HG03108 (cell line): ENCODE measurements around the gene EXOC4.

ENCODE experiments used
- ATAC-seq: cut with Tn5 transposase; IDR thresholded peaks from one replicate; pipeline ENCODE4 v1.9.1; 2021; ENCODE audit warnings: moderate library complexity; ENCODE audit not compliant: unreplicated experiment

EXOC4 gene

DNA sequence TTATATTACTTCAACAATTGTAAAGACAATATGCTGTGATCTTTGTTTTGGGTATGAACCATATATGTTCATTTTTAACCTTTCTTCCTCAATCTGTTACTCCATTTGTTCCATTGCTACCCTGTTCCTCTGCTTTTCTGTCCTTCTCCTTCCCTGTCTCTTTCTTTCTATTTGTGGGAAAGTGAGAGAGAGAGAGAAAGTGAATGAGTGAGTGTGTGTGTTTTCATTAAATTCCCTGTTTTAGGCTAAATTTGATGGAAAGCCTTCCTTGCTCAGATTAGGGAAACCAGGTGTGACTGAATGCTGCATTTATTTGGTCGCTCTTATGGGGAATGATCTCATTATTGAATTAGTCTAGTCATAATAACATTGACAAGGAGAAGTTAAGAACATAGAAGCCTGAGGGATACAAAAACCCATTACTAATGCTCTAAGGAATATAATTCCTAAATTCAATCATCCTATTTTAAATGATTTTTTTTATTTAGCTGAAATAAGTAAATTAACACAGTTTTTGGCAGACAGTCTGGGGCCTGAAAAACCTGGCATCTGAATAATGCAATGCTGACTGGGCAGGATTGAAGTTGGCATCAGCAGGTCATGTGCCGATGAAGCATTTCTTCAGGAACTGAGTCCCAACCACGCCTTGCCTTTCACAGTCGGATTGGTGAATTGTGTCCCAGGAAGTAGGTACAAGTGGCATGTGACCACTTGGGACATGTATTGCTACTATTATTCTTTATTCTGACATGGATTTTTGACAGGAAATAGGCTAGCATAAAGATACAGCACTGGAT, 756.6 kb downstream of the EXOC4 start:
- no peak for ATAC-seq

DNA sequence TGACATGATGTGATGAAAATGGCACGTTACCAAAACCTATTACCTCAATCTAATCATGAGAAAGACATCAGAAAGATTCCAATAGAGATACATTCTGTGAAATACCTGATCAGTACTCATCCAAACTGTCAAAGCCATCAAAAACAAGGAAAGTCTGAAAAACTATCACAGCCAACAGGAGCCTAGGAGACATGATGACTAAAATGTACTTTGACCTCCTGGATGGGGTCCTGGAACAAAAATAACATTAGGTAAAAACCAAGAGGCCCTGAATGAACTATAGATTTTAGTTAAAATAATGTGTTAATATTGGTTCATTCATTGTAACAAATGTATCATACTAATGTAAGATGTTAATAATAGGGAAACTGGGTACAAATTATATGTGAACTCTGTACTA, 760.4 kb downstream of the EXOC4 start:
- ATAC-seq: no peak

GRCh38 chr7:134014935-134015334, 762.1 kb downstream of the EXOC4 start:
- ATAC-seq: no peak

GRCh38 chr7:134016223-134016941, 763.5 kb downstream of the EXOC4 start:
- no peak for ATAC-seq

GRCh38 chr7:134016942-134017303, 764.0 kb downstream of the EXOC4 start:
- ATAC-seq: no peak

DNA sequence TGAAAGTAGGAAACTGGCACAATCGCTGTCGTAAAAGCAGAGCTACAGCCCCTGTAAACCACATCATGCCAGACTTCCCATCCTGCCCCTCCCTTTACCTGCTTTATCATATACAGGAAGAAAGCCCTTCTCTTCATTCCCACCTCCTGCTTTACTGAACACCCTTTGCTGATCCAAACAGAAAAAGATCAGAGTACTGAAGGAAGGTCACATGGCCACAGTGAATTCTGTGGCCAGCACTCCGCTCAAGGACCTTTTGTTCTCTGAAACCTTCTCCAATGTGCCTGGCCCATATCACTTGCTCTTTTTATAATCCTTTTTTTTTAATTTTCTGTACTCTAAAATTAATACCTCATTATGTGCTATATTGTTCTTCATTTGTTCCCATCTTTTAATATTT, 765.4 kb downstream of the EXOC4 start:
- no peak for ATAC-seq

DNA sequence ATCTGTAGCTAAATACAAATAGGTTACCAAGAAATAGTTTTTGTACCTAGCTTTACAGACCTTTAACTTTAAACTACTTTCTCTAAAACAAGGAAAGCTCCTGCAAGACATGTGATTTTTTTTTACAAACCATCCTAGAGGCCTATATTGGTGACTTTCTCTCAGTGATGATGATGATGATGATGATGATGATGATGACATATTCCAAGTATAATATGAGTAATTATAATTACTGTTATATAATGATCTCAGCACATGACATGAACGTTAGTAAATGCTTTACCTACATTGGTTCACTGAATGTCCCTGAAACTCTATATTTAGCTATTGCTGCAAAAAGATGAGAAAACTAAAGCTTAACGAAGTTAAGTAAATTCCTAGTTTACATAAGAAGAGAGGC, 766.4 kb downstream of the EXOC4 start:
- ATAC-seq: no peak

DNA sequence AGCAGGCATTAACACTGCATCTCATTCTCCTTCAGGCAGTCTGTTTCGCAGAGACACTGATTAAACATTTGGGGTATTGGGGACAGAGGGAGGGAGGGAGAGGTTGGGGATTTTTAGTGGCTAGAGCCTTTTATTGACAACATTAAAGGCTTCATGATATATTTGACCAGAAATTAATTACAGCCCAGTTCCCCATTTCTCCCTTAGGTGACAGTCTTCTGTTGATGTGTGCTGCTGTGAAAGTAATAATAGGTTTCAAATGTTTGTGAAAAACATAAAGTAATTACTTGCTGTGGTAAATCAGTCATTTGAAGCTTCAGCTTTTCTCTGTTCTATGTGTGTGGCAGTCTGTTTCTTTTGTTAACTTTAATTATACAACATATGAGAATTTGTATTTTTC, 769.0 kb downstream of the EXOC4 start:
- no peak for ATAC-seq

GRCh38 chr7:134022286-134022911, 769.5 kb downstream of the EXOC4 start:
- no peak for ATAC-seq

DNA sequence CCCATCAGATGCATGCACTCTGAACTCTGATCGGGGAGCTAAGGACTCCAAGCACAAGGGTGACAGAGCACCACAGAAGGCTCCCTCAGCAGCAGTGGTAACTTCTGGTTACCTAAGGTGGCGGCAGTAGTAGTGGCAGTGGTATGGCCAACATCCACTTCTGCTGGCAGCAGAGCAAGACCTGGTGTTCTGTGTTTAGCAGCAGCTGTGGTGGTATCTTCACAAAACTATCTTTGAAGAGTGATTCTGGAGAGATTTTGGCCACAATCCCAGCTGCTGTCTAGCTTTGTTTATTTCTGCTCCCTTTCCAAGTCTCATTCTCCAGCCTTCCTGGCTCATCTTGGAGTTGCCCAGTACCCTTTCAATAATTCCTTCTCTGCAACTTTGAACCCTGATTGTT, 771.9 kb downstream of the EXOC4 start:
- no peak for ATAC-seq

DNA sequence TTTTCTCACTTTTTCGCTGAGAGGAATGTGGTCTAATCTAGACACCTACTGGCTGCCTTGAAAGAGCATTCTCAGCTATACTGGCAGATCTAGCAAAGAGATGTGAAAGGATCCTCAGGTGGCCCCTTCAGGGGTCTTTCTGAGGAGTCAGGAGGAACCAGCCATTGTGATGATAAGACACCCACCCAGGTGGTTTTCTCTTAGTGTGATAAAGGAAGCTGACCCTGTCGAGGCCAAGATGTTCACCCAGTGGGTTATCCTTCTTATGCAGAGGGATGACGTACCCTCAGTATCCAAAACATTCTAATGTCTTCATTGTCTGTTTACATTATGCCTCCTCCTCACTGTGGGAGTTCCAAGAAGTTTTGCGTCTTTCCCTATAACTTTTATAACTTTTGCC, 776.0 kb downstream of the EXOC4 start:
- ATAC-seq: no peak

GRCh38 chr7:134029743-134030142, 776.9 kb downstream of the EXOC4 start:
- no peak for ATAC-seq

DNA sequence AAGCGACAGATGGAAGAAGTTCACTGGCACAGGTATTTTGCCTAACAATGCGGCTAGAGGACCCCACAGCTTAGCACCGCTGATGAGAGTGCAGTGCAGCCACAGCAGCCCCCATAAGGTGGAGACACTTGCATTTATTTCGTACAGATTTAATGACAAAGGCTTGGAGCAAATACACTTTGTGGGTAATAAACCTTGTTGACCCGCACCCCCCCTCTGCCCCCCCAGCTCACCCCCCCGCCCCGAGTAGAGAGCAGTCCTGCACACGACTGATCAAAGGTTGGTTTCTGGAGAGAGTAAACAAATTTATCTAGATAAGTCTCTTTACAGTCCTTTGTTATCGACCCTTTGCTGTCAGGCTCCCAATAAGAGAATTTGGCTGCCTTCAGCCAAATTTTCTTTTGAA, 777.6 kb downstream of the EXOC4 start:
- no peak for ATAC-seq

DNA sequence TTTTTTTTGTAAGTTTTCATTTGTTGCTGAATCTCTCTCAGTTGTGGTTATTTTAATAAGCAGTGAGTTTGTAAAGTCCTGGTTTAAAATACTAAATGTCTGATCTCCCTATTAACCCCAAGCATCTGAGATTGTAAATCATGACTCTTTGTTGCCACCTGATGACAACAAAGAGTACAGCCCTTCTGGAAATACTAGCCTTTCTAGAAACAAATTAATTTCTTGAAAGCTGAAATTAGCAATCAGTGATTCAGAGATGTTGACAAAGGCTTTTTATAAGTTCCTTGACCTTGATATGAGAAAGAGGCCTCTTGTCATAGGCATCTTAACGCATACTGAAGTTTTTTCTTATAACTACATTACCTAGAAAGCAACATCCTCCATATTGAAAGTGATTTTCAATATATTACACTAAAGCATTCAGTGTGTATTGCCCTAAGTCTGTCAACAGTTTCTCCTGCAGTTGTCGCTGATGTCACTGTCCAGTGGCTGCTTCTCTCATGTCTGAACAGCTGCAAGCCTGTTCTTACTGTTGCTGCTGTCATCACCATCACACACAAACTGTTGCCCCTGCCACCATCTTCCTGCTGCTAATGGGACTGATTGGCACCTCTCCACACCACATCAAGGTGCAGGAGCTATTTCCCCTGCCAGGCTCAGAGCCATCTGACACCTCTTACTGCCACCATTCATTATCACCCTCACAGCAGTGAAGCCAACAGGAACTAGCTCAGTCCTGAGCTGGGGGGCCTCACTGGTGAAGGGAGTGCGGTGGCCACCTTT, 779.1 kb downstream of the EXOC4 start:
- ATAC-seq: no peak

GRCh38 chr7:134034652-134035051, 781.8 kb downstream of the EXOC4 start:
- ATAC-seq: no peak

GRCh38 chr7:134037991-134038390, 785.1 kb downstream of the EXOC4 start:
- no peak for ATAC-seq

DNA sequence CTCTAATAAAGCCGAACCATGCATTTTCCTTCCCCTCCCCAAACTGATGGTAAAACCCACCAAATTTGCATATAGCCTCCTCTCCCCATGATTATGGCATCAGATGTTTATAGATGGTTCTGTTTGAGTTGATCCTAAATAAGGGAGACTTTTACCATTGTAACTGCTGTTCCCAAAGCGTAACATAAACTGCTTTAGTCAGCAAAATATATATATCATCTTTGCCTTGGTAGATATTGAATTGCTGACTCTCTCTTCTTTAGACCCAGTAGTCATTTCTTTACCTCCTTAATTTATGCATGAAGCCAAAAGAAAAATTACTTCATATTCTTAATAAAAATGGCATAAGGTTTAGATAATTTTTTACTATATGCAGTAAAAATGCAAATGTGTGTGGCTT, 788.1 kb downstream of the EXOC4 start:
- ATAC-seq: no peak

GRCh38 chr7:134041477-134041876, 788.6 kb downstream of the EXOC4 start:
- ATAC-seq: no peak

GRCh38 chr7:134042307-134042706, 789.4 kb downstream of the EXOC4 start:
- no peak for ATAC-seq

DNA sequence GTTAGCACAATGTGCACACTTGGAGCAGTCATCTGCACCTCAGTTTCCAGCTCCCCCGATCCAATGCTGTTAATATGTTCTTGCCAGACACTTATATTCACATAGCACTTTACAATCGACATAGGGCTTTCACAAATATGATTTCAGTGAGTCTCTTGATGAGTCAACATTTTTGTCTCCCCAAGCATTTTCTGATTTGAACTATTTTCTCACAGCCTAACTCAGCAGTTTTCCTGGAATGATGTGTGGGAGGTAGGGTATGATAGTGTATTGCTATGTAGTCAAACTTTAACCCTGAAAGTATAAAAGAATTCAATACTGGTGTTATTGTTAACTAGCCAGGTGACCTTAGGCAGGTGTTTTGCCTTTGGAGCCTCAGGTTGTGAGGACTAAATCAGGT, 791.8 kb downstream of the EXOC4 start:
- ATAC-seq: no peak

DNA sequence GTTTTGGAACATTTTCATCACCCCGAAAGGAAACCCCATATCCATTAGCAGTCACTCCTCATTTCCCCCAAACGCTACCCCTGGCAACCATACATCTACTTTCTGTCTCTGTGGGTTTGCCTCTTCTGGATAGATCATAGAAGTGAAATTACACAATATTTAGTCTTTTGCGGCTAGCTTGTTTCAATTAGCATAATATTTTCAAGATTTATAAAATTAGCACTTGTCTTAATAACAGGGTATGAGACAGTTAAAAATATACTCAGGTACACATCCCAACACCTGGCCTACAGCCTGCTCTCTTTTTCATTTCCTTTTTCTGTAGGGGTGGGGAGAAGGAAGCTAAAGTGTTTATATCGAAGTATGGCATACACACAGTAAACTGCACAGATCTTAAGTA, 792.8 kb downstream of the EXOC4 start:
- ATAC-seq: peak; percentile 57
